Measurements from ENCODE around the gene LRMDA. TPM values are rescaled to one million over a fixed set of nuclear protein-coding genes. Genes with fewer than 3 reads are reported as not detected.

LRMDA gene
- total RNA-seq, 2 experiments from 2014 or later = not detected

DNA sequence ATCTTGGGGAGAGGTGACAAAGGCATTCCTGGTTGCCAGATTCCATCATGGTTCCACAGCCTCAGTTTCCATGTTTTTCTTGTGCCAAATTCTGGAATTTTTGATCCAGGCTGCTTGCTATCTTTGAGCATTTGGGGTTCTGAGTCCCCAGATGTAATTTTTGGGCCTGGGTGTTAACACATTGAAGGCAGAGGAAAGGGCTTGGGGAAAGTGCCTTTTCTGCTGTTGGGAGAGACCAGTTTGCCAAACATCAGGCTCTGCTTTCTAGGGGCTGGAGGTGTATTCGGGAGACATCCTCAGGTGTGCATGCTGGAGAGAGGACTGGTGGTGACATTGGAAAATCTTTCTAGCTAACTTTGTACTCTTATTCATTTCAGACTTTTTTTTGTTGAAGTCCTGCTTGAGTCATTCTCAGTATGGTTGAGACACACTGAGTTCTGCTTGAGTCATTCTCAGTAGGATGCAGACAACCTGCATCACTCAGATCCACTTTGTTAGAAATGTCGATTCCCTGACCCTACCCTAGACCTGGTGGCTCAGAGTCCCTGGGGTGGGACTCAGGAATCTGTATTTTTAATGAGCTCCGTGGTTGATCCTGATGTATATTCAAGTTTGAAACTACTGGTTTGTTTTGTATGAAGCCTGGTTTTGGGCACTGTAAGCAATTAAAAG, 101.0 kb downstream of the LRMDA start:
- Mint-ChIP-seq H3K4me1 (ENCODE audit: low read depth) (no peaks in the 10 kb centered on the region), H3K9me3 (no peaks in the 10 kb centered on the region), H3K27ac (no peak overlapping the region), H3K36me3 (ENCODE audit: low read depth) (no peaks in the 10 kb centered on the region), H3K4me3 (no peak overlapping the region), H3K27me3 (ENCODE audit: low read depth) (peaks cover 3% of the 10 kb centered on the region)
- CTCF ChIA-PET = no interaction called here
- intact Hi-C loops (cut with micrococcal nuclease) = no loop called here
- no peak for DNase-seq

GRCh38 chr10:75538144-75538543, 106.7 kb downstream of the LRMDA start:
- CTCF ChIA-PET = no interaction called here
- Mint-ChIP-seq H3K4me1 (ENCODE audit: low read depth) (no peaks in the 10 kb centered on the region), H3K9me3 (no peaks in the 10 kb centered on the region), H3K36me3 (ENCODE audit: low read depth) (no peaks in the 10 kb centered on the region), H3K27ac (no peak overlapping the region), H3K4me3 (no peak overlapping the region), H3K27me3 (ENCODE audit: low read depth) (peaks cover 2% of the 10 kb centered on the region)
- no peak for DNase-seq
- intact Hi-C loops (cut with micrococcal nuclease) = no loop called here

DNA sequence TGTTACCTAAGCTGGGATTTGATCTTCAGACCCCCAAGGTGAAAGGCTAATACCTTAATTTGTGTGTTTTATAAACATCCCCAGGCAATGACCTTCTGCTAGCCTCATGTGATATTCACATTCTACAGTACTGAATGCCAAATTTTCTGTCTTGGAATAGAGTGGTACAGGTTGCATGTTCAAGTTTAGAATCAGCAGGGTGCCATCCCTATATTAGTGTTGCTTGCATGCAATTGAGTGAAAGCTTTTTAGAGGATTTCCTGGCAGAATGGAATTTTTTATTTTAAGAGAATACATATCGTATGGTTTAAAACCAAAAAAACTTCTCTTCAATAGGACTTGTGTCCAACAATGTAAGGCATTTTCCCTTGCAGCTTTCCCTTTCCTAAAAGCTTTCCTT, 107.3 kb downstream of the LRMDA start:
- CTCF ChIA-PET = no interaction called here
- Mint-ChIP-seq H3K4me3 (no peak overlapping the region), H3K27ac (no peak overlapping the region), H3K4me1 (ENCODE audit: low read depth) (no peaks in the 10 kb centered on the region), H3K36me3 (ENCODE audit: low read depth) (no peaks in the 10 kb centered on the region), H3K27me3 (ENCODE audit: low read depth) (peaks cover 2% of the 10 kb centered on the region), H3K9me3 (no peaks in the 10 kb centered on the region)
- intact Hi-C loops (cut with micrococcal nuclease) = no loop called here
- no peak for DNase-seq

DNA sequence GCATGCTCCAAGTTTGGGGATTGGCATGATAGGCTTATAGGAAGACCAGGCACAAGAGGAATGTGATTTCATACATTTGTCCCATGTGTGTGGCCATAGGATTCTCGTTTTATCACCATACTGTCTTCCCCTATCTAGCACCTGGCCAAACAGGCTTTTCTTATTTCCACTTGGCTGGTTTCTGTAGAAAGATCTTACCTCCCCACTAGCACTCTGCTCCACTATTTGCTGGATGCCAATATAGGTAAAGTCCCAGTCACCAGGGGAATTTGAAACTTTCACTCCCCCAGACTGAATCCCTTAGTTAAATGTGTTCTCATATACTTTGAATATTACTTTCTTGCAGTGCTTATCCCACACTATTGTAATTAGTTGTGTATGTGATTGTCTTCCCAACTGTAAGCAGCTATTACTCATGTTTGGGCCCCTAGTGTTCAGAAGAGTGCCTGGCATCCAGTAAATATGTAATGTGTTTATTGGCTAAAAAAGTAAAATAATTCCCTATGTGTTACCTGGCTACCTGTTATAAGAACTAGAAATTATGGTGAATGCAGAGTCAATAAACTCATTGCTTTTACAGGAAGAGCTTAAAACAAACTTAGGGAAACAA, 109.0 kb downstream of the LRMDA start:
- Mint-ChIP-seq H3K36me3 (ENCODE audit: low read depth) (no peaks in the 10 kb centered on the region), H3K27ac (no peak overlapping the region), H3K27me3 (ENCODE audit: low read depth) (peaks cover 2% of the 10 kb centered on the region), H3K4me1 (ENCODE audit: low read depth) (no peaks in the 10 kb centered on the region), H3K9me3 (no peaks in the 10 kb centered on the region), H3K4me3 (no peak overlapping the region)
- CTCF ChIA-PET = interaction anchor here (0.6 kb wide), 1 partner anchor 14 kb away, joined by 4 read pairs; no protein-coding TSS in a partner anchor
- intact Hi-C loops (cut with micrococcal nuclease) = no loop called here
- DNase-seq = no peak

DNA sequence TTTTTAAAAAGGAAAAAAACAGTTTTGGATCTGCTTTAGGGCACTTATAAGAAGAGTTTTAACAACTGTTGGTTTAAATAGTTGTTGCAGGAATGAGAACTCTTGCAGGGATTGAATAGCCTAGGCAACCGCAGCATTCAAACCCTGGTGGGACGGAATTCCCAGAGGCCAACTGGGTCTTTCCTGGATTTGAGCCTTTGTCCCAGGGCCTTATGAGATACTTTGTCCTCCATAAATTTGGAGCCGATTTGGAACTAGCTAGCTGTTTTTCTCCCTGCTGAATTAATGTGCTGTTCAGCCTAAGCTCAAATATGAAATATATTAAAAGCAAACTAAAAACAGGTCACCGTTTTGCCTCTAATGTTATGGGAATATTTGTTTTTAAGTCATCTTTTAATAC, 109.6 kb downstream of the LRMDA start:
- H3K27me3 Mint-ChIP-seq (ENCODE audit: low read depth) = peaks cover 4% of the 10 kb centered on the region
- CTCF ChIA-PET = interaction anchor here (0.6 kb wide), 1 partner anchor 14 kb away, joined by 4 read pairs; no protein-coding TSS in a partner anchor
- H3K9me3 Mint-ChIP-seq = no peaks in the 10 kb centered on the region
- intact Hi-C loops (cut with micrococcal nuclease) = no loop called here
- H3K4me3 Mint-ChIP-seq = no peak overlapping the region
- no peak for DNase-seq
- H3K36me3 Mint-ChIP-seq (ENCODE audit: low read depth) = no peaks in the 10 kb centered on the region
- H3K4me1 Mint-ChIP-seq (ENCODE audit: low read depth) = no peaks in the 10 kb centered on the region
- no peak overlapping the region for H3K27ac Mint-ChIP-seq

DNA sequence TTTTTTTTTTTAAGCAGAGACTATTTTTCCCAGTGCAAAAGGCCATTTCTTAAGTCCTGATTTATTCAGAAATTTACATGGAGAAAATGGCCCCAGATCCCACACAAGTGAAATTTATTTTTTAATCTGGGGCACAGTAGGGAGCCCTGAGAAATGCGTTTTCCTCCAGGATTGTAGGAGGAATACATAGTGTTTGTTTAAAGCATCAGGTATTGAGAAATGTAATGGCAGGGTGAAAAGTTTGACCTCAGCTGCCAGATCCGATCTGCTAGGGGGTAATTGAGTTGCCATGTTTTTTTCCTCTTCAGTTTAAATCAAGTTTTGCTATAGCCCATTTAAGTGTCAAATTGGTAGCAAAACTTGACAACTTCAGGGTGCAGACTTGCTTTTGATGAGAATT, 110.0 kb downstream of the LRMDA start:
- Mint-ChIP-seq H3K27me3 (ENCODE audit: low read depth) (peaks cover 6% of the 10 kb centered on the region), H3K36me3 (ENCODE audit: low read depth) (no peaks in the 10 kb centered on the region), H3K4me3 (no peak overlapping the region), H3K4me1 (ENCODE audit: low read depth) (no peaks in the 10 kb centered on the region), H3K9me3 (no peaks in the 10 kb centered on the region), H3K27ac (no peak overlapping the region)
- no peak for DNase-seq
- CTCF ChIA-PET = no interaction called here
- intact Hi-C loops (cut with micrococcal nuclease) = no loop called here

- intact Hi-C loops (cut with micrococcal nuclease) = no loop called here
- H3K9me3 Mint-ChIP-seq = no peaks in the 10 kb centered on the region
- CTCF ChIA-PET = no interaction called here
Measured at GRCh38 chr10:75542084-75542483, 110.7 kb downstream of the LRMDA start.

DNA sequence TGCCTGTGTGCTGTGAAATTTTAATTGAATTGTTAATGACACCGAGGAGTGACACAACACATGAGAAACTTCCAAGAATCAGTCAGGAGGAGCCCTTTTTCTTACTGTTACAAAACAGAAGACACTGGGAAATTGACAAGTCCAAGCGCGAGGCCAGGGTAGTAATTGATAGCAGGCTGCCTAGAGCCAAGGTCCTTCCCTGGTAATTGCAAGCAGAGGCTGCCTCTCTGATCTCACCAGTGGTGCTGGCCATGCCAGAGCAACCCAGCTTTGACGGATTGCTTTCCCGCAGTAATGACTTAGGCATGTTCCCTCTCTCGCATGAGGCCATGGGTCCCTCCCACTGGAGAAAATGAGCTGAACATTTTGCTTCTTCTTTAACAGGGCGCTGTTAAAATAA, 111.5 kb downstream of the LRMDA start:
- Mint-ChIP-seq H3K36me3 (ENCODE audit: low read depth) (no peaks in the 10 kb centered on the region), H3K4me1 (ENCODE audit: low read depth) (no peaks in the 10 kb centered on the region)
- DNase-seq = no peak

More at GRCh38 chr10:75542084-75542483, 110.7 kb downstream of the LRMDA start:
- Mint-ChIP-seq H3K27ac (no peak overlapping the region), H3K4me3 (no peak overlapping the region), H3K27me3 (ENCODE audit: low read depth) (peaks cover 10% of the 10 kb centered on the region), H3K36me3 (ENCODE audit: low read depth) (no peaks in the 10 kb centered on the region), H3K4me1 (ENCODE audit: low read depth) (no peaks in the 10 kb centered on the region)
- no peak for DNase-seq

DNA sequence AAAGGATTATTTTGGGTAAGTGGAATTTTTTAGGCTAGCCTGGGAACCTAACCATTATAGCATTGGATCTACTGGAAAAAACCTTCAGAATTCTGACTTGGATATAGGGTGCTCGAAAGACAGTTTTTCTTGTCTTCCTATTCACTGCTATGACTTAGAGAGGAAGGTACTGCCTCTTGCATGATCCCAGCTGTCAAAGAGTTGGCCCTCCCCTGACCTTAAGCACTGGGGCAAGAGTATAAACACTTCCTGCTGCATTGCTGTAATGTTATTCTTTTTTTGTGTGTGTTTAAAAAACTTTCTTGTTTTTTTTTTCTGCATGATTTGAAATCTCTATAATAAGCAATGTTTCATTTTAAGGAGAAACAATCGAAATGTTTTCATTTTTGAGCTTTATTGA, 113.0 kb downstream of the LRMDA start:
- H3K4me3 Mint-ChIP-seq = no peak overlapping the region
- intact Hi-C loops (cut with micrococcal nuclease) = no loop called here
- no peaks in the 10 kb centered on the region for H3K36me3 Mint-ChIP-seq (ENCODE audit: low read depth)
- no peak for DNase-seq
- H3K4me1 Mint-ChIP-seq (ENCODE audit: low read depth) = no peaks in the 10 kb centered on the region
- H3K27ac Mint-ChIP-seq = no peak overlapping the region
- no peaks in the 10 kb centered on the region for H3K9me3 Mint-ChIP-seq
- CTCF ChIA-PET = interaction anchor here (0.6 kb wide), 1 partner anchor 1611 kb away, joined by 4 read pairs; no protein-coding TSS in a partner anchor
- peaks cover 13% of the 10 kb centered on the region for H3K27me3 Mint-ChIP-seq (ENCODE audit: low read depth)

More for the DNA sequence above, 111.5 kb downstream of the LRMDA start:
- H3K9me3 Mint-ChIP-seq = no peaks in the 10 kb centered on the region
- no peak overlapping the region for H3K4me3 Mint-ChIP-seq
- intact Hi-C loops (cut with micrococcal nuclease) = no loop called here
- CTCF ChIA-PET = no interaction called here
- H3K27ac Mint-ChIP-seq = no peak overlapping the region
- H3K27me3 Mint-ChIP-seq (ENCODE audit: low read depth) = peaks cover 13% of the 10 kb centered on the region

- Mint-ChIP-seq H3K27me3 (ENCODE audit: low read depth) (peaks cover 10% of the 10 kb centered on the region), H3K36me3 (ENCODE audit: low read depth) (no peaks in the 10 kb centered on the region), H3K9me3 (no peaks in the 10 kb centered on the region), H3K27ac (no peak overlapping the region), H3K4me1 (ENCODE audit: low read depth) (no peaks in the 10 kb centered on the region), H3K4me3 (no peak overlapping the region)
- DNase-seq = no peak
- CTCF ChIA-PET = no interaction called here
- intact Hi-C loops (cut with micrococcal nuclease) = no loop called here
Measured at GRCh38 chr10:75544993-75545706, 113.7 kb downstream of the LRMDA start.

- DNase-seq = no peak
- CTCF ChIA-PET = no interaction called here
- H3K4me1 Mint-ChIP-seq (ENCODE audit: low read depth) = no peaks in the 10 kb centered on the region
- H3K9me3 Mint-ChIP-seq = no peaks in the 10 kb centered on the region
- no peak overlapping the region for H3K27ac Mint-ChIP-seq
- H3K36me3 Mint-ChIP-seq (ENCODE audit: low read depth) = no peaks in the 10 kb centered on the region
- no peak overlapping the region for H3K4me3 Mint-ChIP-seq
- peaks cover 10% of the 10 kb centered on the region for H3K27me3 Mint-ChIP-seq (ENCODE audit: low read depth)
- intact Hi-C loops (cut with micrococcal nuclease) = no loop called here
Measured at GRCh38 chr10:75546004-75546403, 114.6 kb downstream of the LRMDA start.

- Mint-ChIP-seq H3K4me1 (ENCODE audit: low read depth) (no peaks in the 10 kb centered on the region), H3K27me3 (ENCODE audit: low read depth) (peaks cover 10% of the 10 kb centered on the region), H3K4me3 (no peak overlapping the region), H3K36me3 (ENCODE audit: low read depth) (no peaks in the 10 kb centered on the region), H3K27ac (no peak overlapping the region), H3K9me3 (peaks cover 3% of the 10 kb centered on the region)
- DNase-seq = no peak
- CTCF ChIA-PET = no interaction called here
- intact Hi-C loops (cut with micrococcal nuclease) = no loop called here
Measured at GRCh38 chr10:75547391-75548298, 116.2 kb downstream of the LRMDA start.

Measured in activated naive CD4-positive, alpha-beta T cell treated with anti-CD3 and anti-CD28 coated beads for 36 hours (primary cell).